NCI-H2107 treated with DMSO at 0.1 percent for 48 hours (cell line): ENCODE results near the gene SLC33A1.

Experiments
- DNase-seq: peaks from one replicate; lab custom pipeline; 2025; ENCODE audit not compliant: unreplicated experiment; lab: John Stamatoyannopoulos, UW

The SLC33A1 gene

DNA sequence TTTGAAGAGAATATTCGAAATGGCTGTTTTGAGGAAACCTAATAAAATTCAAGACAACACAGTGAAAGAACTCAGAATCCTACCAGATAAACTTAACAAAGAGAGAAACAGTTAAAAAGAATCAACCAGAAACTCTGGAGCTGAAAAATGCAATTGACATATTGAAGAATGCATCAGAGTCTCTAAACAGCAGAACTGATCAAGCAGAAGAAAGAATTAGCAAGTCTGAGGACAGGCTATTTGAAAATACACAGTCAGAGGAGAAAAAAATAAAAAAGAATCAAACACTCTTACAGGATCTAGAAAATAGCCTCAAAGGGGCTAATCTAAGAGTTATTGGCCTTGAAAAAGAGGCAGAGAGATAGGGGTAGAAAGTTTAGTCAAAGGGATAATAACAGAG, 61.7 kb downstream of the SLC33A1 start:
- no peak for DNase-seq

DNA sequence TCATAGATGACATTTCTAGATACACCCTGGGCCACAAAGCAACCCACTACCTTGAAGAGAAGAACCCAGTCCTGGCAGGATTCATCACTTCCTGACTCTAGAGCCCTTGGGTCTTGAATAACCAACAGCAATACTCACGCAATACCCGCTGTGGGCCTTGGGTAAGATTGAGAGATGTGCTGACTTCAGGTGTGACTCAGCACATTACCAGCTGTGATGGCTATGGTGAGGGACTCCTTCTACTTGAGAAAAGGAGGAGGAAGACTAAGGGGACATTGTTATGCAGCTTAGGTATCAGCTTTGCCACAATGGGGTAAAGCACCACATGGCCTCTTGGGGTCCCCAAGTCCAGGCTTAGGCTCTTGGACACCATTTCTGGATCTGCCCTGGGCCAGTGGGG, 63.0 kb downstream of the SLC33A1 start:
- no peak for DNase-seq

DNA sequence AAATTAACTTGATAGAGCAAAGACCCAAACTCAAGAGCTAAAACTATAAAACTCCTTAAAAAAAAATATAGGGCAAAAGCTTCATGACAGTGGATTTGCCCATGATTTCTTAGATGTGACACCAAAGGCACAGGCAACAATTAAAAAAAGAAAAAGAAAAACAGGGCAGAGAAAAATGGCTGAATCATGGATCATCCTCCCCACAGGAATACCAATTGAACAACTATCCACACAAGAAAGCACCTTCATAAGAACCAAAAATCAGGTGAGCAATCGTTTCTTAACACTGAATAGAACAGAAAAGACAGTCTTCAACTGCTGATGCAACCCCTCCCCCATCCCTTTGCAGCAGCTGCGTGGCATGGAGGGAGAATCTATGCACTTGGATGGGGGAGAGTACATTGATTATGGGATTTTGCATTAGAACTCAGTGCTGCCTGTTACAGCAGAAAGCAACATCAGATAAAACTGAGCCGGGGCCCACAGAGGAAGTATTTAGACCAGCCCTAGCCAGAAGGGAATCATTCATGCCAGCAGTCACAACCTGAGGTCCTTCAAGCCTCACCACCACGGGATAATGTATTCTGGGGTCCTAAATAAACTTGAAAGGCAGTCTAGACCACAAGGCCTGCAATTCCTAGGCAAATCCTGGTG, 63.8 kb downstream of the SLC33A1 start:
- no peak for DNase-seq

DNA sequence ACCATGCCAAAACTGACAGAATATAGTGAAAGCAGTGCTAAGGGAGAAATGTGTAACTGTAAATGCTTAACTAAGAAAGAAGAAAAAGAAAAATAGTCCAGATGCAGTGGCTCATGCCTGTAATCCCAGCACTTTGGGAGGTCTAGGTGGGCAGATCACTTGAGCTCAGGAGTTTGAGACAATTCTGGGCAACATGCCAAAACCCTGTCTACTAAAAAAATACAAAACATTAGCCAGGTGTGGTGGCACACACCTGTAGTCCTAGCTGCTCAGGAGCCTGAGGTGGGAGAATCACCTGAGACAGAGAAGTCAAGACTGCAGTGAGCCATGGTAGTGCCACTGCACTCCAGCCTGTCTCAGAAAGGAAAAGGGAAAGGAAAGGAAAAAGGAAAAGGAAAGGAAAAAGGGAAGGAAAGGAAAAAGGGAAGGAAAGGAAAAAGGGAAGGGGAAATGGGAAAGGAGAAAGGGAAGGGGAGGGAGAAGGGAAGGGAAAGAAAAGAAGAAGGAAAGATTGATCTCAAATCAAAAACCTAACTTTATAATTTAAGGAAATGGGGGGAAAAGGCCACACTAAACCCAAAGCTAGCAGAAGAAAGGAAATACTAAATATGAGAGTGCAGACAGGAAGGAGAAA, 68.4 kb downstream of the SLC33A1 start:
- no peak for DNase-seq

DNA sequence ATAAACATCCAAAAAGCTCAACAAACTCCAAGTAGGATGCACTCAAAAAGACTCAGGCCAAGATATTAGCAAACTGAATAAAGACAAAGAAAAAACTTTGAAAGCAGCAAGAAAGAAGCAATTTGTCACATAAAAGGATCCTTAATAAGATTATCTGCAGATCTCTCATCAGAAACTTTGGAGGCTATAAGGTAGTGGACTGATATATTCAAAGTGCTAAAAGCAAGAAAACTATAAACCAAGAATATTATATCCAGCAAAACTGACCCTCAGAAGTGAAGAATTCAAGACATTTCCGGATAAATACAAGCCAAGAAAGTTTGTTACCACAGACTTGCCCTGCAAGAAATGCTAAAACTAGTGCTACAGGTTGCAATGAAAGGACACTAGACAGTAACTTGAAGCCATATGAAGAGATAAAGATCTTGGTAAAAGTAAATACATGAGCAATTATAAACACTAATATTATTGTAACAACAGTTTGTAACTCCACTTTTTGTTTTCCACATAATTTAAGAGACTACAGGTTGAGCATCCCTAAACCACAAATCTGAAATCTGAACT, 71.8 kb downstream of the SLC33A1 start:
- no peak for DNase-seq

DNA sequence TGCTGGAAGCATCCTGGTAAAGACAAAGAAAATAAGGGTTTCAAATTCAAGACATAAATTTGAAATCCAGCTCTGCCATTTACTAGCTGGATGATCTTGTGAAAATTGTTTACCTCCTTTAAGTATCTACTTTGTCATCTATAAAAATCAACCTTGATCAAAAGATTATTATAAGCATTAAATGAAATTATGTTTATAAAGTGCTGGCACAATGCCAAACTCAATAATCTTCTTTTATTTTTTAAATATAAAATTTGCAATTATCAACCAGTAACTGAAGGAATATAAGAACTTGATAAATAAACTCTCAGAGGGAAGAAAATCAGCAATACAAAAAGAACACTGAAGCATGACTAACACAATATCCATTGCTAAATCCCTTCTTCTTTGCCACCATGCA, 73.9 kb downstream of the SLC33A1 start:
- DNase-seq = no peak

DNA sequence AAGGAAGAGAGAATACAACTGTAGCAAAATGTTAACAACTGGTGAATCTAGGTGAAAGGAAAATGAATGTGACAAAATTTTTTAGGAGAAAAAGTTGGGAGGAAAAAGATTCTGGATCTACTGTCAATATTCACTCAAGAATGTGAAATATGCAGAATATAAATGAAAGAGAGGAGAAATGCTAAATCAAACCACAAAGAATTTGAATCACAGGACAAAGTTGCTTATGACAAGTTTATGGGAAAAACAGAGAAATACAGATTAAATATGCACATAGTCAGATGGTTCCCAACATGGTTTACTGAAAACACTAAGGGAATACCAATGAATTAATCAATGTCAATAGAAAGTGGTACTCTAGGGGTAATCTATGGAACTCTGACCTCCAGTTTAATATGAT, 75.8 kb downstream of the SLC33A1 start:
- DNase-seq = no peak

DNA sequence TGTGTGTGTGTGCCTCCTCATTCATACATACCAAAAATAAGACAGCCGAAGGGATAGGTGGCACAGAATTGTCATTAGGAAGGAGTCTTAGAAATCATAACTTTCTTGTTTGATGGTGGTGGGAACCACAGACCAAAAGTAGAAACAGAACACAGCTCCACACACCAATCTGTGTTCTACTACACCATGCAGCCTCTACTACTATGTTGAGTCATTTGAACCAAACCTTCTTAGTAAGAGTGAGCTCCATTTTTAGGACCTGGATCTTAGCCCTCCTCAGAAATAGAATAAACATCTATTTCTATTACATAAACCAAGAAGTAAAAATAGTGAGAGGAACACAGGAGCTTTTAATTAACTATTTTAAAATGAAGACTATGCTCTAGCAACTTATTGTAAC, 81.4 kb downstream of the SLC33A1 start:
- no peak for DNase-seq

DNA sequence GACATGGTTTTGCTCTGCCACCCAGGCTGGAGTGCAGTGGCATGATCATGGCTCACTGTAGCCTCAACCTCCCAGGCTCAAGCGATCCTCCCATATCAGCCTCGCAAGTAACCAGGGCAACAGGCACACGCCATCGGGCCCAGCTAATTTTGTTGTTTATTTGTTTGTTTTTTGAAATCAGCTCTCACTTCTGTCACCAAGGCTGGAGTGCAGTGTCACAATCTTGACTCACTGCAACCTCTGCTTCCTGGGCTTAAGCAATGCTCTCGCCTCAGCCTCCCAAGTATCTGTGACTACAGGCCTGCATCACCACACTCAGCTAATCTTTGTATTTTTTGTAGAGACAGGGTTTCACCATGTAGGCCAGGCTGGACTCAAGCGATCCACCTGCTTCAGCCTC, 83.1 kb downstream of the SLC33A1 start:
- DNase-seq = no peak
